ENCODE measurements around the gene LAMA2.
A peak's percentile ranks its signal among the peaks of the same experiment; 100 is the strongest.

Gene LAMA2

GRCh38 chr6:129489215-129489765, 606.4 kb downstream of the LAMA2 start:
- Histone ChIP-seq H3K36me3 (replicated peaks; ENCODE audit: insufficient read depth, low read length) (no peaks in the 10 kb centered on the region), H3K9me3 (replicated peaks; ENCODE audit: insufficient read depth, low read length) (no peaks in the 10 kb centered on the region), H3K79me2 (ENCODE audit: low read length) (no peaks in the 10 kb centered on the region), H3K27me3 (replicated peaks; ENCODE audit: insufficient read depth, low read length) (no peaks in the 10 kb centered on the region), H3K4me2 (ENCODE audit: low read depth, low read length) (peak overlapping the region; percentile 83), H3K9ac (ENCODE audit: low read length) (peak overlapping the region; percentile 7; the same call in 1 of the 2 replicates), H3K4me1 (ENCODE audit: low read length) (peaks cover 33% of the 10 kb centered on the region), H3K27ac (ENCODE audit: low read length) (peak overlapping the region; percentile 95; the same call in 1 of the 2 replicates), H3F3A (ENCODE audit: insufficient read depth, low read length) (peaks cover 31% of the 10 kb centered on the region), H3K4me3 (ENCODE audit: low read length) (peak overlapping the region; percentile 27), H4K20me1 (ENCODE audit: insufficient read depth, low read length) (no peaks in the 10 kb centered on the region), H2AFZ (ENCODE audit: low read length) (peak overlapping the region; percentile 54; the same call in 1 of the 2 replicates), H3K9me2 (replicated peaks; ENCODE audit: insufficient read depth, low read length) (no peaks in the 10 kb centered on the region)
- TF ChIP-seq CTCF (IDR thresholded peaks at IDR 0.05; ENCODE audit: low read length): no peak
- no peak for TF ChIP-seq EZH2phosphoT487 (IDR thresholded peaks at IDR 0.05; ENCODE audit: low read length)
- TF ChIP-seq EZH2 (optimal IDR thresholded peaks at IDR 0.05; ENCODE audit: low read depth, low read length): no peak
- DNase-seq: no peak

- DNase-seq: peak; percentile 92
- Histone ChIP-seq H3K27ac (ENCODE audit: low read length) (peak overlapping the region; percentile 95), H3F3A (ENCODE audit: insufficient read depth, low read length) (peaks cover 31% of the 10 kb centered on the region), H2AFZ (ENCODE audit: low read length) (peak overlapping the region; percentile 40), H3K9me3 (replicated peaks; ENCODE audit: insufficient read depth, low read length) (no peaks in the 10 kb centered on the region), H3K4me1 (ENCODE audit: low read length) (peaks cover 33% of the 10 kb centered on the region), H4K20me1 (ENCODE audit: insufficient read depth, low read length) (no peaks in the 10 kb centered on the region), H3K9me2 (replicated peaks; ENCODE audit: insufficient read depth, low read length) (no peaks in the 10 kb centered on the region), H3K36me3 (replicated peaks; ENCODE audit: insufficient read depth, low read length) (no peaks in the 10 kb centered on the region), H3K27me3 (replicated peaks; ENCODE audit: insufficient read depth, low read length) (no peaks in the 10 kb centered on the region), H3K4me2 (ENCODE audit: low read depth, low read length) (peak overlapping the region; percentile 83), H3K79me2 (ENCODE audit: low read length) (no peaks in the 10 kb centered on the region), H3K9ac (ENCODE audit: low read length) (peak overlapping the region; percentile 69), H3K4me3 (ENCODE audit: low read length) (peak overlapping the region; percentile 49)
- TF ChIP-seq EZH2 (optimal IDR thresholded peaks at IDR 0.05; ENCODE audit: low read depth, low read length): no peak
- TF ChIP-seq CTCF (IDR thresholded peaks at IDR 0.05; ENCODE audit: low read length): no peak
- TF ChIP-seq EZH2phosphoT487 (IDR thresholded peaks at IDR 0.05; ENCODE audit: low read length): no peak
These were observed 607.8 kb downstream of the LAMA2 start for GRCh38 chr6:129490521-129491255.

GRCh38 chr6:129491436-129491835, 608.5 kb downstream of the LAMA2 start:
- H3F3A ChIP-seq (ENCODE audit: insufficient read depth, low read length): peaks cover 31% of the 10 kb centered on the region
- peak overlapping the region; percentile 69; the same call in 1 of the 2 replicates for H3K9ac ChIP-seq (ENCODE audit: low read length)
- H3K4me2 ChIP-seq (ENCODE audit: low read depth, low read length): peak overlapping the region; percentile 83
- TF ChIP-seq EZH2phosphoT487 (IDR thresholded peaks at IDR 0.05; ENCODE audit: low read length) (no peak), EZH2 (optimal IDR thresholded peaks at IDR 0.05; ENCODE audit: low read depth, low read length) (no peak), CTCF (IDR thresholded peaks at IDR 0.05; ENCODE audit: low read length) (no peak)
- no peaks in the 10 kb centered on the region for H3K27me3 ChIP-seq (replicated peaks; ENCODE audit: insufficient read depth, low read length)
- peaks cover 33% of the 10 kb centered on the region for H3K4me1 ChIP-seq (ENCODE audit: low read length)
- H3K36me3 ChIP-seq (replicated peaks; ENCODE audit: insufficient read depth, low read length): no peaks in the 10 kb centered on the region
- peak overlapping the region; percentile 24 for H2AFZ ChIP-seq (ENCODE audit: low read length)
- peak overlapping the region; percentile 95 for H3K27ac ChIP-seq (ENCODE audit: low read length)
- peak overlapping the region; percentile 49; the same call in 1 of the 2 replicates for H3K4me3 ChIP-seq (ENCODE audit: low read length)
- no peaks in the 10 kb centered on the region for H3K9me3 ChIP-seq (replicated peaks; ENCODE audit: insufficient read depth, low read length)
- no peaks in the 10 kb centered on the region for H4K20me1 ChIP-seq (ENCODE audit: insufficient read depth, low read length)
- DNase-seq: no peak
- H3K79me2 ChIP-seq (ENCODE audit: low read length): no peaks in the 10 kb centered on the region
- H3K9me2 ChIP-seq (replicated peaks; ENCODE audit: insufficient read depth, low read length): no peaks in the 10 kb centered on the region
